HK-2 (cell line): ENCODE results near the gene TAAR6.
"Not testable (repeated sequence)": the region's sequence is repeated elsewhere in the genome, so short reads cannot be mapped to it uniquely, and the experiment has no call there.

Source experiments
- DNase-seq: peaks from one replicate; pipeline ENCODE4 v3.0.0-alpha.2; 2018; ENCODE audit not compliant: unreplicated experiment

The TAAR6 gene

DNA sequence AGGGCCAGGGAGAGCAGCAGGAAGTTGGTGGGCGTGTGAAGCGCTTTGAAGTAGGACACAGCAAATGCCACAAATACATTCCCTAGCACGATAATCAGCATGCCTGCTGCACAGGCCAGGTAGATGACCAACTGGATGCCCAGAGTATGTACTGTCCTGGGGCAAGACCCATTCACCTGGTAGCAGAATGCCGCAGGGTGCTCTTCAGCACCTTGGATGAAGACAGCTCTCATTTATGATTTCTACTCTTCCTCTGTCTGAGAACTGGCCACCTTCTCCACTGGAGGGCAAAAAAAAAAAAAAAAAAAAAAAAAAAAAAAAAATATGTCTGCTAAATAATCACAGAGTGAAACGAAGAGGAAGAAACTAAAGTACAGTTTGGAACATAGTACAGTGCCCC lies 19.3 kb downstream of the TAAR6 start, which contains the start of gene TAAR5:
TSS of gene TAAR5 (minus strand) at position 288 of the 400 bp plus-strand sequence. CDS start at position 233, 55 bp downstream.
- DNase-seq, result no peak

GRCh38 chr6:132590362-132590761 lies 20.2 kb downstream of the TAAR6 start:
- no peak for DNase-seq

GRCh38 chr6:132592855-132593254 lies 22.7 kb downstream of the TAAR6 start:
- DNase-seq, result no peak

DNA sequence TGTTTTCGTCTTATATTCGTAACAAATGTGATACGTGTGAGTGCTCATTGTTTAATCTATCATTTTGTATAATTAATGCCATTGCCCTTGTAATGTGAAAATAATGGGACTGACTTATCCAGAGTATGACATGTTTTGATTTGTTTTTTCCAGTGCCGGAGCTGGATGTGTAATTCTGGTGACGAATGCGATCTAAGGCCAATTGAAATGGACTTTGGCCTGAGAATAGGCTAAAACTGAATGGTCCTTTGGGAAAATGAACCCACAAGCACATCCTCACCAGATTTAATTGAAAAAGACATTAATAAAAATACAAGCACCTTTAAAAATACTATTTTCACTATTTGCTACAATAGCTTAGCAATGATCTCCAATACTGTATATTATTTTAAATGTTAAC lies 26.1 kb downstream of the TAAR6 start:
- DNase-seq, result no peak

- DNase-seq, result no peak
Measured at GRCh38 chr6:132598473-132598872, 28.4 kb downstream of the TAAR6 start.

DNA sequence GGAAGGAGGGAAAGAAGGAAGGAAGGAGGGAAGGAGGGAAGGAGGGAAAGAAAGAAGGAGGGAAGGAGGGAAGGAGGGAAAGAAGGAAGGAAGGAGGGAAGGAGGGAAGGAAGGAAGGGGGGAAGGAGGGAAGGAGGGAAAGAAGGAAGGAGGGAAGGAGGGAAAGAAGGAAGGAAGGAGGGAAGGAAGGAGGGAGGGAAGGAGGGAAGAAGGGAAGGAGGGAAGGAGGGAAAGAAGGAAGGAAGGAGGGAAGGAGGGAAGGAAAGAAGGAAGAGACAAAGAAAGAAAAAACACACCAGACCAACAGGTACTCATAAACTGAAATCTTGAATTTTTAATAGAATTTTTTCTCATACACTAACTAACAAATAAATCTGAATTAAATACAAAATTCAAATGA lies 30.8 kb downstream of the TAAR6 start:
- DNase-seq, result not testable (repeated sequence)

- no peak for DNase-seq
Measured at GRCh38 chr6:132604635-132605152, 34.6 kb downstream of the TAAR6 start.

DNA sequence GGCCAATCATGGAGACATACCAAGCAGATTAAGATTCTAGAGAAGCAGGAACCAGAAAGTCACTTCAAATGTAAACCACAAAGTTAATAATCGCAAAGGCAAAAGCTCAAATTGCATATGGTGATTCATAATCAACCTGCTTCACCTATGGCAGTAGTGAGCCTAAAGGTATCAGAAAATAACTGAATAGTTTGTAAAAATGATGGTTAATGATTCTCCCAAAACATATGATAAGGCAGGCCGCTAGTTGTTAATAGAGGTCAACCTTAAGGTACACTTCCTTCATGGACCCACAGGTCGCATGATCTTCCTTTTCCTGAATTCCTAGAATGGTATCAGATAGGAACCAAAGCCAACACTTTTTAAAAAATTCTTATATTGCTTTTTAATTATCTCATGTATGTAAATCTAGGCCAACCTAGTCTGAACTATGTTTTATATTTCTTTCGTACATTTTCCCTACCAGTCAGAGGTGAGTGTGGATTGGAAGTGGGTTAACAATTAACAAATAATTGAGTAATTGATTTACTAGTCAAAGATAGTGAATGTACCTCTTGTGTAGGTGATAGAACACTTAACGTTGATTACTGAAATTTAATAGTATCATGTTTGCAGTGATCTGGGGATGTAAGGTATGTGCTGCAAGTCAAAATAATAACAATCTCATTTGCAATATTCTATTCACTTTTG lies 37.6 kb downstream of the TAAR6 start:
- DNase-seq, result no peak

DNA sequence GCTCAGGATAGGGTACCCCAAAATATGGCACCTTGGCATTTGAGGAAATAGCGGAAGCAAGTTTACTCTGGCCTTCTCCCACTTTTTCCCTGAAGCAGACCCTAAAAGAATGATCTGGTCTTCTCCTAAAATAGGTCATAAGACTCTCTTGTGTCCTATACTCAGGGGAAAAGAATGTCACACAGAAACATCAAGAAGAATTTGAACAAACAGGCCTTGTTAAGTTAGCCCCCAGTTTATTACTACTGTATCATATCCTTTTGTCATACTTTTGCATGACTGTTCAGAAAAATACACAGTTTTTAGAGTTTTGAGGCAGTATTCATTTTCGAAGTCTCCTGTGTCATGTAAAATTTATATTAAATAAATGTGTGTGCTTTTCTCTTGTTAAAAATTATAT lies 41.5 kb downstream of the TAAR6 start:
- DNase-seq, result no peak

DNA sequence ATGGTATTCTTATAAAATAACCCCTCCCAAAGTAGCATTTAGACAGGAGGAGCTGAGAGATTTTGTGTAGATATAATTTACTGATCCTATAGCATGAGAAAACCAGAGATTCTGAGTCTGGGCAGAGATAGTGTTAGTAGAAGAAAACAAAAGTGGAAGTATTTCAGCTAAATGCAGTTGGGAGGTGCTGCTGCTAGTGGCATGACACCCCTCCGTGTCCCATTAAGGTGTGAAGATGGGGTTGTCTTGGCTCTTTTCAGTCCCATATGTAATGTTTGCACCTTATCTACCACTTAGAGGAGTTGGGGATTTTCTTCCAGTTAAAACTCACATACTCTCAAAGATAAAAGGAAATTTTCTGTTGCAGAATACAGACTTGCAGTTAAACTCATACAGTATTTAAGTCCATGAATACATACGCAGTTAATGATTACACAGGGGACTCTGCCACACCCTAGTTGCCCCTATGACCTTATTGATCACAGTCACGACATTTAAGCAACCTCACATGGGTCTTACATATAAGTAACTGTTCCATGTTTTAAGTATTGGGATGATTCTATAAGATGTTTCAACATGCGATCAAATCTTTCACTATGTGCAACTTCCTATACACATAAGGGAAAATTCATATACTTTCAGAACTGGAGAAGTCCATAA lies 42.5 kb downstream of the TAAR6 start:
- DNase-seq, result no peak

GRCh38 chr6:132614554-132614953 lies 44.4 kb downstream of the TAAR6 start:
- DNase-seq, result no peak

GRCh38 chr6:132616677-132617076 lies 46.6 kb downstream of the TAAR6 start:
- no peak for DNase-seq
